CD4-positive, alpha-beta T cell treated with Interleukin-6 at 100 ng/mL for 8 hours (primary cell): ENCODE data around the gene CTAGE15.
"Not testable (repeated sequence)": the region's sequence is repeated elsewhere in the genome, so short reads cannot be mapped to it uniquely, and the experiment has no call there.

Source experiments
- DNase-seq: peaks from one replicate; pipeline ENCODE4 v3.0.0-alpha.2; 2020; ENCODE audit warnings: mixed read lengths, low spot score

The CTAGE15 gene

GRCh38 chr7:143571501-143571900, at the start of gene CTAGE15:
CTAGE15 (plus strand) TSS chr7:143571801; CDS start chr7:143571818, 17 bp downstream.
- DNase-seq: not testable (repeated sequence)

GRCh38 chr7:143522309-143522916, 49.2 kb upstream of the CTAGE15 start:
- DNase-seq: not testable (repeated sequence)

- DNase-seq: not testable (repeated sequence)
These were observed 40.3 kb upstream of the CTAGE15 start for GRCh38 chr7:143531169-143531926.

- DNase-seq: not testable (repeated sequence)
These were observed 39.7 kb upstream of the CTAGE15 start for GRCh38 chr7:143531932-143532331.

- not testable (repeated sequence) for DNase-seq
These were observed 38.3 kb upstream of the CTAGE15 start for GRCh38 chr7:143533213-143533839.

GRCh38 chr7:143536443-143536842, 35.2 kb upstream of the CTAGE15 start:
- not testable (repeated sequence) for DNase-seq

GRCh38 chr7:143543288-143544038, 28.1 kb upstream of the CTAGE15 start:
- not testable (repeated sequence) for DNase-seq

GRCh38 chr7:143555968-143556367, 15.6 kb upstream of the CTAGE15 start:
- DNase-seq: not testable (repeated sequence)

GRCh38 chr7:143563306-143563705, 8.3 kb upstream of the CTAGE15 start:
- DNase-seq: not testable (repeated sequence)

- not testable (repeated sequence) for DNase-seq
These were observed 5.6 kb upstream of the CTAGE15 start for GRCh38 chr7:143566001-143566400.

- DNase-seq: not testable (repeated sequence)
These were observed 16.6 kb downstream of the CTAGE15 start for GRCh38 chr7:143588183-143588582.

- not testable (repeated sequence) for DNase-seq
These were observed 18.3 kb downstream of the CTAGE15 start for GRCh38 chr7:143589897-143590296.

- DNase-seq: not testable (repeated sequence)
These were observed 26.5 kb downstream of the CTAGE15 start for GRCh38 chr7:143598086-143598485.

- DNase-seq: not testable (repeated sequence)
These were observed 31.9 kb downstream of the CTAGE15 start for GRCh38 chr7:143603549-143603948.

- DNase-seq: not testable (repeated sequence)
These were observed 34.5 kb downstream of the CTAGE15 start for GRCh38 chr7:143606088-143606487.

- not testable (repeated sequence) for DNase-seq
These were observed 43.9 kb downstream of the CTAGE15 start for GRCh38 chr7:143615545-143615944.

- DNase-seq: not testable (repeated sequence)
These were observed 45.6 kb downstream of the CTAGE15 start for GRCh38 chr7:143617204-143617603.

GRCh38 chr7:143620058-143620457, 48.5 kb downstream of the CTAGE15 start:
- not testable (repeated sequence) for DNase-seq

GRCh38 chr7:143620646-143621045, 49.0 kb downstream of the CTAGE15 start, which contains the start of gene TCAF2:
TCAF2 (plus strand) TSS chr7:143620974.
- DNase-seq: not testable (repeated sequence)

GRCh38 chr7:143621175-143621574, 49.6 kb downstream of the CTAGE15 start:
- not testable (repeated sequence) for DNase-seq

GRCh38 chr7:143622130-143622529, 50.5 kb downstream of the CTAGE15 start:
- DNase-seq: not testable (repeated sequence)
